Measurements from ENCODE around the gene C1orf159.

DNA sequence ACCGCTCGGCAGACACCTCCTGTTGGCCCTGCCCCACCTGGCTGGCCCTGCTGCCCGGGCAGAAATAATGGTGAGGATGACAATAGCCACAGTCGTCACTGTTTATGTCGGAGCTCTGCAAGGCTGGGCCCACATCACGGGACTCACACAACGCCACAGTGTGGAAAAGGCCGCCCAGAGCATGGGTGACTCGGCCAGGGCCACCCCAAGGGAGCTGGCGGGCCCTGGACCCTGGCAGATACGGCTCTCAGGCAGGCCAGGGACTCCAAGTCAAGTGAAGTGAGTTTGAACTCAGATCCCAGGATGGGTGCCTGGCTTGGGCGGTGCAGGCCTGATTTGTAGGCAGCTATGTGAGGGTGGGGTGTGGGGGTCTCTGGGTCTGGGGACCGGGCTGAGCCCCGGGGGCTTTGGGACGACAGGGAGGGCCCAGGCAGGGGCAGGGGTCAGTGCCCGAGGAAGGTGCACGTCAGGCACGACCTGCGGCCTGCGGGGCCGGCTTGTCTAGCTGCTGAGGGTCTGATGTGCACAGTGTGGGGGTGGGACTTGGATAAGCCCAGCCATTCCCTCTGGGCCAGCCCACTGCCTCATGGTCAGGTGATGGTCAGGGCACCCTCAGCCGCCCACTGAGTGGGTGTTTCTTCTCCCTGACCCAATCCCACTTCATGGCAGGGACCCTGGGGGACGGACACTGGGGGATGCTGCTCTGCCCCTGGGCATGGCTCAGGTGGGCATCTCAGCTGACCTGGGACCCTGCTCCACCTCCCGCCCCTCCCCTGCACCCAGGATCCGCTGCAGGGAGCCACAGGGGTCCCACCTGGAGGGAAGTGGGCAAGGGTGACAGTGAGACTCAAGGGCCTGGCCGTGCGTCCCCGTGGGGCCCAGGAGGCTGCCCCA is 42.8 kb downstream of the C1orf159 start:
- TF ChIP-seq POLR2A (IDR thresholded peaks at IDR 0.05; ENCODE audit: low read depth, low read length) = no peak
- TF ChIP-seq FOXK2 (IDR thresholded peaks at IDR 0.05) = no peak
- TF ChIP-seq KDM1A (IDR thresholded peaks at IDR 0.05; ENCODE audit: borderline replicate concordance) = no peak
- TF ChIP-seq EZH2 (IDR thresholded peaks at IDR 0.05; ENCODE audit: borderline replicate concordance, control insufficient read depth, low read depth, low read length) = no peak
- no peak for TF ChIP-seq ZNF274 (IDR thresholded peaks at IDR 0.05; ENCODE audit: insufficient read depth, insufficient read length)
- TF ChIP-seq FOS (IDR thresholded peaks at IDR 0.05; ENCODE audit: borderline replicate concordance, extremely low read depth, insufficient read length) = no peak
- no peak for TF ChIP-seq RCOR1 (conservative IDR thresholded peaks at IDR 0.05; ENCODE audit: low read depth, low read length)
- TF ChIP-seq CBX5 (IDR thresholded peaks at IDR 0.05; ENCODE audit: low read depth) = no peak

All from GM12878 (cell line).